Measurements from ENCODE around the gene LRIG2. TPM values are rescaled to one million over a fixed set of nuclear protein-coding genes. Genes with fewer than 3 reads are reported as not detected.

Gene LRIG2
- total and polyA plus RNA-seq, 2 donors = 8.1 to 8.7 TPM

DNA sequence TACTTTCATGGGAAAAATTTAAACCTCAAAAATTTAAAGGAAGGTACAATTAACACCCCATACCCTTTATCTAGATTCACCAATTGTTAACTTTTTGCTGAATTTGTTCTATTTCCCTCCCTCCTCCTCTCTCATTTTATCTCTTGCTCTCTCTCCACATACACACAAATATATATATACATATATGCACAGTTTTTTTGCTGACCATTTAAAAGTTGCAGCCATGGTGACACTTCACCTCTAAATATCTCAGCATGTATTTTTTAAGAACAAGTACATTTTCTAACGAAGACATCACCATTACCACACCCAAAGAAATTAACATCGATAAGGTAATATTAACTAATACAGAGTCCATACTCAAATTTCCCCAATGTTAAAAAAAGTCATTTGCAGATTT lies 33.9 kb downstream of the LRIG2 start:
- DNase-seq (ENCODE audit: low read depth in 6 of 9, low spot score in 9 of 9) = no peak
- 97% methylated on average over 2 of the region's 2 CpGs for WGBS
- Histone ChIP-seq H3K4me3 (ENCODE audit: low read length in 2 of 2) (no peak overlapping the region), H3K27ac (ENCODE audit: low read depth in 1 of 2, low read length in 1 of 2) (no peak overlapping the region), H3K9me3 (ENCODE audit: control insufficient read depth in 2 of 2, insufficient read depth in 1 of 2, low read length in 1 of 2) (no peaks in the 10 kb centered on the region), H3K27me3 (ENCODE audit: control insufficient read depth in 2 of 2, insufficient read depth in 1 of 2, low read length in 1 of 2) (no peaks in the 10 kb centered on the region), H3K36me3 (ENCODE audit: control insufficient read depth in 2 of 2, insufficient read depth in 2 of 2, low read length in 1 of 2) (peaks cover 37 to 82% of the 10 kb centered on the region in 2 donors), H3K4me1 (ENCODE audit: control insufficient read depth in 2 of 2, insufficient read depth in 2 of 2, low read length in 2 of 2) (no peaks in the 10 kb centered on the region)

DNA sequence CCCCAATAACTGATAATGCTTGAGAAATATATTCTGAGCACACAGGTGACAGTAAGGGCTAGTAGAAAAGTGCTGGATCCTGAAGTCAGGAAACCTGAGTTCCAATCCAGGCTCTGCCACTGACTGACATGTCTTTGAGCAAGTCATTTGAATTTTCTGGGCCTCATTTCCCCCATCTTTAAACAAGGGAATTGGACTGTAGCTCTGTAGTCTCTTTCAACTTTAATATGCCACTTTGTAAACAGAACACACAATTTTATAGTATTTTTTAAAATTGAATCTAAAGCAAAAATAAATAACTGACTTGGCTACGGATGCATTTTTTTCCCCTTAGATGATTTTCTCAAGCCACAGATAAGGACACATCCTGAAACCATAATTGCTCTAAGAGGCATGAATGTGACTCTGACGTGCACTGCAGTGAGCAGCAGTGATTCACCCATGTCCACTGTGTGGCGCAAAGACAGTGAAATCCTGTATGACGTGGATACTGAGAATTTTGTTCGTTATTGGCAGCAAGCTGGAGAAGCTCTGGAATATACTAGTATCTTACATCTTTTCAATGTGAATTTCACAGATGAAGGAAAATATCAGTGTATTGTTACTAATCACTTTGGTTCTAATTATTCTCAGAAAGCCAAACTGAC lies 37.0 kb downstream of the LRIG2 start:
- Histone ChIP-seq H3K27ac (ENCODE audit: low read depth in 1 of 2, low read length in 1 of 2) (no peak overlapping the region), H3K4me3 (ENCODE audit: low read length in 2 of 2) (no peak overlapping the region), H3K36me3 (ENCODE audit: control insufficient read depth in 2 of 2, insufficient read depth in 2 of 2, low read length in 1 of 2) (peaks cover 34 to 80% of the 10 kb centered on the region in 2 donors), H3K4me1 (ENCODE audit: control insufficient read depth in 2 of 2, insufficient read depth in 2 of 2, low read length in 2 of 2) (no peaks in the 10 kb centered on the region), H3K27me3 (ENCODE audit: control insufficient read depth in 2 of 2, insufficient read depth in 1 of 2, low read length in 1 of 2) (no peaks in the 10 kb centered on the region), H3K9me3 (ENCODE audit: control insufficient read depth in 2 of 2, insufficient read depth in 1 of 2, low read length in 1 of 2) (no peaks in the 10 kb centered on the region)
- DNase-seq (ENCODE audit: low read depth in 6 of 9, low spot score in 9 of 9) = no peak
- 98% methylated on average over 5 of the region's 5 CpGs for WGBS

DNA sequence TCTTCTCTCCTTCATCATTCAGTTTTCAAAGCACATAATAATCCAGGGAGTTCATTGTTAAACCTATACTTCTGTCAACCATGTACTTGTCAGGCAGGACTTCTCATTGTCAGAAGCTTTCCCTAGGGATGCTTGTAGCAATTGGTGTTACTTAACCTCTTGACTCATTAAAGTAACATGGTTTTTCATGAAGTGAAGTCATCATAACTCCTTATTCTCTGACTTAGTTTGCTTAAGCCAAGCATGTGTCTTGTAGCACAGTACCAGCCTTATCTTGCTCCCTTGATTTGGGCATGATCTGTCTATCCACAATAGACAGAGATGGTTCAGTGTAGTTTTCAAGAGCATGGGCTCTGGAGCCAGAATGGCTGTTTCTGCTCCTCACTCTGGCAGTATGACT lies 45.3 kb downstream of the LRIG2 start:
- H3K27me3 ChIP-seq (ENCODE audit: control insufficient read depth in 2 of 2, insufficient read depth in 1 of 2, low read length in 1 of 2) = no peaks in the 10 kb centered on the region
- no peaks in the 10 kb centered on the region for H3K4me1 ChIP-seq (ENCODE audit: control insufficient read depth in 2 of 2, insufficient read depth in 2 of 2, low read length in 2 of 2)
- no peaks in the 10 kb centered on the region for H3K9me3 ChIP-seq (ENCODE audit: control insufficient read depth in 2 of 2, insufficient read depth in 1 of 2, low read length in 1 of 2)
- peaks cover 52 to 76% of the 10 kb centered on the region in 2 donors for H3K36me3 ChIP-seq (ENCODE audit: control insufficient read depth in 2 of 2, insufficient read depth in 2 of 2, low read length in 1 of 2)
- DNase-seq (ENCODE audit: low read depth in 6 of 9, low spot score in 9 of 9) = no peak
- no peak overlapping the region for H3K4me3 ChIP-seq (ENCODE audit: low read length in 2 of 2)
- no peak overlapping the region for H3K27ac ChIP-seq (ENCODE audit: low read depth in 1 of 2, low read length in 1 of 2)

DNA sequence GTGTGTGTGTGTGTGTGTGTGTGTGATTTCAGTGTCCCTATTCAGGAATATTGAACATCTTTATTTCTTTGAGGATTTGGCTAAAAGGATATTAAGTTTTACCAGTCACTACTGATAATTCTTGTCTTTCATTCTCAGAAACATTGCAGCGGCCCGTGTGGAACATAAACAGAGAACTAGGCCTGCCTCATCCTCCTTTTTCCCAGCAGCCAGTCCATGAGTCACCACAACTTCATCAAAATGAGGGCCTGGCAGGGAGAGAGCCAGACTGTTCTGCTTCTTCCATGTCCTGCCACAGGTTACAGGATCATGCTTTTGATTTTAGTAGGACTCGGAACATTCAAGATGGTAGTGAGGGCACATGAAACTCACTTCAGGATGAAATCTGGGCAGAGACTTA lies 50.7 kb downstream of the LRIG2 start:
- no peak for DNase-seq (ENCODE audit: low read depth in 6 of 9, low spot score in 9 of 9)
- peaks cover 46 to 76% of the 10 kb centered on the region in 2 donors for H3K36me3 ChIP-seq (ENCODE audit: control insufficient read depth in 2 of 2, insufficient read depth in 2 of 2, low read length in 1 of 2)
- WGBS = 100% methylated on average over 3 of the region's 3 CpGs
- H3K9me3 ChIP-seq (ENCODE audit: control insufficient read depth in 2 of 2, insufficient read depth in 1 of 2, low read length in 1 of 2) = no peaks in the 10 kb centered on the region
- no peak overlapping the region for H3K4me3 ChIP-seq (ENCODE audit: low read length in 2 of 2)
- no peaks in the 10 kb centered on the region for H3K27me3 ChIP-seq (ENCODE audit: control insufficient read depth in 2 of 2, insufficient read depth in 1 of 2, low read length in 1 of 2)
- H3K4me1 ChIP-seq (ENCODE audit: control insufficient read depth in 2 of 2, insufficient read depth in 2 of 2, low read length in 2 of 2) = no peaks in the 10 kb centered on the region
- H3K27ac ChIP-seq (ENCODE audit: low read depth in 1 of 2, low read length in 1 of 2) = no peak overlapping the region

DNA sequence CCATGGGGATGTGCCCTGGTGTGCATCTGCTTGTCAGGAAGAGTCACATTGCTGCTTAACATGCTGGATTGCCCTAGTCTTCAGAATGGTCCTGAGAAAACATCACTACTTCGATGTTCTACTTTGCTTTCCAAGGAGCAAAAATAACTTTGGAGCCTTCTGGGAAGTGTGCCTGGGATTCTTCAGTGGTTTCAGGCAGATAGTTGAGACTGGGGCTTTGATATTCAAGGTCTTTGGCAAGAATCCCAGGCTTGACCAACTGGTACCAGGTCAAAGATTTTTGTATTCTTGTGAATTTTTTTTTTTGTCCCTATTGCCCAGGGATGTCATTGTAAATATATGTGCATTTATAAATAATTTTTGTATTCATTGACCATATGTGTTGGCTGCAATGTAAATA lies 51.4 kb downstream of the LRIG2 start:
- no peaks in the 10 kb centered on the region for H3K9me3 ChIP-seq (ENCODE audit: control insufficient read depth in 2 of 2, insufficient read depth in 1 of 2, low read length in 1 of 2)
- no peak overlapping the region for H3K27ac ChIP-seq (ENCODE audit: low read depth in 1 of 2, low read length in 1 of 2)
- 97% methylated on average over 1 of the region's 1 CpG for WGBS
- no peaks in the 10 kb centered on the region for H3K4me1 ChIP-seq (ENCODE audit: control insufficient read depth in 2 of 2, insufficient read depth in 2 of 2, low read length in 2 of 2)
- H3K36me3 ChIP-seq (ENCODE audit: control insufficient read depth in 2 of 2, insufficient read depth in 2 of 2, low read length in 1 of 2) = peaks cover 41 to 70% of the 10 kb centered on the region in 2 donors
- H3K4me3 ChIP-seq (ENCODE audit: low read length in 2 of 2) = no peak overlapping the region
- H3K27me3 ChIP-seq (ENCODE audit: control insufficient read depth in 2 of 2, insufficient read depth in 1 of 2, low read length in 1 of 2) = no peaks in the 10 kb centered on the region
- DNase-seq (ENCODE audit: low read depth in 6 of 9, low spot score in 9 of 9) = no peak

DNA sequence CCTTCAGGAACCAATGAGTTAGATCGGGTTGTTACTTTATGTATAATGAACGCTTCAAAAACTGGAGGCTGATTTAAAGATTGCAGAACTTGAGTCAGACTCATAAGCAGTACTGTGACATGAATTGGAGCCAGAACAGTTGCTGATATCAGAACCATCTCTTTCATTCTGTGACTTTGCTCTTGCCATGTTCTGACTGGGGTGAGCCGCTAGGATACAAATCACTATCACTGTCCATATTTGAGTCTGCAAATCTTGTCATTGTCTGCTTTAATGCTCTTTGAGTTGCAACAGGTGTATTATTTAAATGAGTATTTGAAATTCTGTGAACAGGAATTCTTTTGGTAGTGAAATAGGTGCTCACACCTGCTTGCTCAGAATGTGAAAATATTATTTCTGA lies 52.5 kb downstream of the LRIG2 start:
- Histone ChIP-seq H3K36me3 (ENCODE audit: control insufficient read depth in 2 of 2, insufficient read depth in 2 of 2, low read length in 1 of 2) (peaks cover 35 to 59% of the 10 kb centered on the region in 2 donors), H3K4me3 (ENCODE audit: low read length in 2 of 2) (no peak overlapping the region)
- WGBS = 94% methylated on average over 3 of the region's 3 CpGs

DNA sequence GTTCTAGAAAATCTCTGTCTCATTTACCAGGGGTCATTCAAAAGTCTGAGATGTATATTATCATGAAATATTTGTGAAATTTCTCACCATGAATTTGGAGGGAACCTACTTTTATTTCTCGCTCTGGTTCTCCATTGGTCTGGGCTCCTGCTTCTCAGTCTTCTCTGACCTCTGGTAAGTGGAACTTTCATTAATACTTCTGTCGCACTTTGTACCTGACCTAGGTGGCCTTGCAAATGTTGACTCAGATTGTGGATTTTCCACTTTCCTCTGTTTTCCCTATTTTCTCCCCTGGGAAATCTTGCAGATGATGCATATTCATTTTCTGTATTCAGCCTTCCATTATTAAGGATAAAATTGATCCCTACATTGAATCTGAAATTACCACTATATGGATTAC lies 53.2 kb downstream of the LRIG2 start:
- H3K36me3 ChIP-seq (ENCODE audit: control insufficient read depth in 2 of 2, insufficient read depth in 2 of 2, low read length in 1 of 2) = peaks cover 28 to 53% of the 10 kb centered on the region in 2 donors

More for the DNA sequence above, 52.5 kb downstream of the LRIG2 start:
- Histone ChIP-seq H3K4me1 (ENCODE audit: control insufficient read depth in 2 of 2, insufficient read depth in 2 of 2, low read length in 2 of 2) (no peaks in the 10 kb centered on the region), H3K27me3 (ENCODE audit: control insufficient read depth in 2 of 2, insufficient read depth in 1 of 2, low read length in 1 of 2) (no peaks in the 10 kb centered on the region), H3K27ac (ENCODE audit: low read depth in 1 of 2, low read length in 1 of 2) (no peak overlapping the region), H3K9me3 (ENCODE audit: control insufficient read depth in 2 of 2, insufficient read depth in 1 of 2, low read length in 1 of 2) (no peaks in the 10 kb centered on the region)
- DNase-seq (ENCODE audit: low read depth in 6 of 9, low spot score in 9 of 9) = no peak

DNA sequence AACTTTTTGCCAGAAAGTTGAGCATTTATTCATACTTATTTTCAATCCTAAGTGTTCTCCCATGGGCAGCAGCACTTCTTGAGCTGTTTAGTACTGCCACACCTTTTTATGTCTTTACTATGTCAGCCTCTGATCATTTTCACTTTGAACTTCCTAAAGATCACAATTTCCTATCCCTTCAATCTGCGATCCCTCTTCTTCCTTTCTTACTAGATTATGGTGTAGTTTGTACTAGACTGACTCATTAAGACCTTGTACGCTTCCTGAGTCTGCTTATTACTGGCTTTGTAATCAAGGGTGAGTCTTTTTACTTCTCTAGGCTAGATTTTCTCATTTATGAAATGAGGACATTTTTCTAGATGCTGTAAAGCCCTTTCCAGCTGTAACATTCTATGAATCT lies 55.1 kb downstream of the LRIG2 start:
- no peak overlapping the region for H3K27ac ChIP-seq (ENCODE audit: low read depth in 1 of 2, low read length in 1 of 2)
- 97% methylated on average over 2 of the region's 2 CpGs for WGBS
- no peak for DNase-seq (ENCODE audit: low read depth in 6 of 9, low spot score in 9 of 9)

More for the DNA sequence above, 53.2 kb downstream of the LRIG2 start:
- DNase-seq (ENCODE audit: low read depth in 6 of 9, low spot score in 9 of 9) = no peak
- Histone ChIP-seq H3K4me3 (ENCODE audit: low read length in 2 of 2) (no peak overlapping the region), H3K4me1 (ENCODE audit: control insufficient read depth in 2 of 2, insufficient read depth in 2 of 2, low read length in 2 of 2) (no peaks in the 10 kb centered on the region), H3K27ac (ENCODE audit: low read depth in 1 of 2, low read length in 1 of 2) (no peak overlapping the region), H3K9me3 (ENCODE audit: control insufficient read depth in 2 of 2, insufficient read depth in 1 of 2, low read length in 1 of 2) (no peaks in the 10 kb centered on the region), H3K27me3 (ENCODE audit: control insufficient read depth in 2 of 2, insufficient read depth in 1 of 2, low read length in 1 of 2) (no peaks in the 10 kb centered on the region)
- WGBS = 97% methylated on average over 2 of the region's 2 CpGs

DNA sequence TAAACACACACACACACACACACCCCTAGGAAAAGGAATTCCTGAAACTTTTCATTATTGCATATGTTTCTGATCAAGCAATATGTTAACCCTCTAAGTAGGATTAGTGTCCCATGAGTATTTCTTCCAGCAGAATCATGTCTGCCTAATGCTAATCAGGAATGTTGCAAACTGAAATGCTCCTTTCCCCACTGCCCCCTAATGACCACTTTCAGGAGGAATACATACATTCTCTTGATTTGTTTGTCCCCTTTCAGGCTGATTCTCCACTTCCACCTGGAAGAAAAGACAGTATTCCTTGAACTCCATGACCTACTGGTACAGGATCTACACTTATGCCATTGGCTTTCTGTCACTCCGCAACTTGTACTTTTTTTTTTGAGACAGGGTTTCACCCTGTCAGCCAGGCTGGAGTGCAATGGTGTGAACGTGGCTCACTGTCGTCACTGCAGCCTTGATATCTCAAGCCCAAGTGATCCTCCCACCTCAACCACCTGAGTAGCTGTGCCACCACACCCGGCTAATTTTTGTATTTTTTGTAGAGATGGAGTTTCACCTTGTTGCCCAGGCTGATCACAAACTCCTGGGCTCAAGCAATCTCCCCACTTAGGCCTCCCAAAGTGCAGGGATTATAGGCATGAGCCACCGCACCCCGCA lies 56.7 kb downstream of the LRIG2 start:
- Histone ChIP-seq H3K4me3 (ENCODE audit: low read length in 2 of 2) (no peak overlapping the region), H3K36me3 (ENCODE audit: control insufficient read depth in 2 of 2, insufficient read depth in 2 of 2, low read length in 1 of 2) (peaks cover 11 to 28% of the 10 kb centered on the region in 2 donors), H3K4me1 (ENCODE audit: control insufficient read depth in 2 of 2, insufficient read depth in 2 of 2, low read length in 2 of 2) (no peaks in the 10 kb centered on the region), H3K27me3 (ENCODE audit: control insufficient read depth in 2 of 2, insufficient read depth in 1 of 2, low read length in 1 of 2) (no peaks in the 10 kb centered on the region), H3K9me3 (ENCODE audit: control insufficient read depth in 2 of 2, insufficient read depth in 1 of 2, low read length in 1 of 2) (no peaks in the 10 kb centered on the region), H3K27ac (ENCODE audit: low read depth in 1 of 2, low read length in 1 of 2) (no peak overlapping the region)
- 96% methylated on average over 6 of the region's 6 CpGs for WGBS
- no peak for DNase-seq (ENCODE audit: low read depth in 6 of 9, low spot score in 9 of 9)

More for the DNA sequence above, 55.1 kb downstream of the LRIG2 start:
- Histone ChIP-seq H3K36me3 (ENCODE audit: control insufficient read depth in 2 of 2, insufficient read depth in 2 of 2, low read length in 1 of 2) (peaks cover 22 to 39% of the 10 kb centered on the region in 2 donors), H3K4me1 (ENCODE audit: control insufficient read depth in 2 of 2, insufficient read depth in 2 of 2, low read length in 2 of 2) (no peaks in the 10 kb centered on the region), H3K9me3 (ENCODE audit: control insufficient read depth in 2 of 2, insufficient read depth in 1 of 2, low read length in 1 of 2) (no peaks in the 10 kb centered on the region), H3K27me3 (ENCODE audit: control insufficient read depth in 2 of 2, insufficient read depth in 1 of 2, low read length in 1 of 2) (no peaks in the 10 kb centered on the region), H3K4me3 (ENCODE audit: low read length in 2 of 2) (no peak overlapping the region)
